ENCODE data around the gene C15orf39. TPM values are rescaled to one million over a fixed set of nuclear protein-coding genes. Genes with fewer than 3 reads are reported as not detected.
A peak's percentile ranks its signal among the peaks of the same experiment; 100 is the strongest.

The C15orf39 gene
- total and polyA plus RNA-seq, 2 of the 13 experiments (the other 11 are each of a cell fraction or from before 2014, with no cell fraction given): 6.2 to 13.5 TPM

GRCh38 chr15:75198560-75199356 is 2.9 kb upstream of the C15orf39 start (continued):
- TF ChIP-seq ATF2 (CRISPR knock-in tag; IDR thresholded peaks at IDR 0.05): 0 out of 2 replicates have a peak, but pooled peaks have one; percentile 28
- TF ChIP-seq, protein P1, sequence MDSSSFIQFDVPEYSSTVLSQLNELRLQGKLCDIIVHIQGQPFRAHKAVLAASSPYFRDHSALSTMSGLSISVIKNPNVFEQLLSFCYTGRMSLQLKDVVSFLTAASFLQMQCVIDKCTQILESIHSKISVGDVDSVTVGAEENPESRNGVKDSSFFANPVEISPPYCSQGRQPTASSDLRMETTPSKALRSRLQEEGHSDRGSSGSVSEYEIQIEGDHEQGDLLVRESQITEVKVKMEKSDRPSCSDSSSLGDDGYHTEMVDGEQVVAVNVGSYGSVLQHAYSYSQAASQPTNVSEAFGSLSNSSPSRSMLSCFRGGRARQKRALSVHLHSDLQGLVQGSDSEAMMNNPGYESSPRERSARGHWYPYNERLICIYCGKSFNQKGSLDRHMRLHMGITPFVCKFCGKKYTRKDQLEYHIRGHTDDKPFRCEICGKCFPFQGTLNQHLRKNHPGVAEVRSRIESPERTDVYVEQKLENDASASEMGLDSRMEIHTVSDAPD (CRISPR knock-in tag; IDR thresholded peaks at IDR 0.05): no peak
- TF ChIP-seq ZNF703 (CRISPR knock-in tag; IDR thresholded peaks at IDR 0.05; ENCODE audit: borderline replicate concordance): no peak
- TF ChIP-seq DMAP1 (CRISPR knock-in tag; IDR thresholded peaks at IDR 0.05): no peak
- no peak for TF ChIP-seq ARNT (IDR thresholded peaks at IDR 0.05)
- TF ChIP-seq ZMYM3 (CRISPR knock-in tag; IDR thresholded peaks at IDR 0.05): peak; percentile 56
- 0 out of 2 replicates have a peak, but pooled peaks have one; percentile 47 for TF ChIP-seq ZNF335 (CRISPR knock-in tag; IDR thresholded peaks at IDR 0.05)
- no peak for TF ChIP-seq HNF4A (CRISPR knock-in tag; IDR thresholded peaks at IDR 0.05)
- peak; percentile 66 for TF ChIP-seq ZBTB38 (CRISPR knock-in tag; IDR thresholded peaks at IDR 0.05)
- TF ChIP-seq NFYB (CRISPR knock-in tag; IDR thresholded peaks at IDR 0.05): peak; percentile 90
- TF ChIP-seq KLF15 (CRISPR knock-in tag; IDR thresholded peaks at IDR 0.05; ENCODE audit: borderline replicate concordance): no peak
- TF ChIP-seq ZNF879 (CRISPR knock-in tag; IDR thresholded peaks at IDR 0.05): no peak
- TF ChIP-seq TBX2 (CRISPR knock-in tag; IDR thresholded peaks at IDR 0.05; ENCODE audit: borderline replicate concordance): 0 out of 2 replicates have a peak, but pooled peaks have one; percentile 33
- no peak for TF ChIP-seq ZNF572 (CRISPR knock-in tag; IDR thresholded peaks at IDR 0.05)
- no peak for TF ChIP-seq MXD3 (CRISPR knock-in tag; IDR thresholded peaks at IDR 0.05)
- no peak for TF ChIP-seq ZNF746 (CRISPR knock-in tag; IDR thresholded peaks at IDR 0.05)
- no peak for TF ChIP-seq ZNF546 (CRISPR knock-in tag; conservative IDR thresholded peaks at IDR 0.05)
- TF ChIP-seq BCL3 (CRISPR knock-in tag; IDR thresholded peaks at IDR 0.05): no peak
- no peak for TF ChIP-seq DPF2 (CRISPR knock-in tag; IDR thresholded peaks at IDR 0.05; ENCODE audit: borderline replicate concordance, low read depth)
- no peak for TF ChIP-seq ZNF768 (CRISPR knock-in tag; IDR thresholded peaks at IDR 0.05)
- peak in 1 of 2 experiments; percentile 81; a peak in 2 of 4 replicates for TF ChIP-seq POLR2A (IDR thresholded peaks at IDR 0.05; ENCODE audit: insufficient read depth in 1 of 2, low read depth in 2 of 2, low read length in 2 of 2)
- TF ChIP-seq ZNF614 (CRISPR knock-in tag; IDR thresholded peaks at IDR 0.05; ENCODE audit: borderline replicate concordance): peak; percentile 67
- no peak for TF ChIP-seq THRA (CRISPR knock-in tag; IDR thresholded peaks at IDR 0.05; ENCODE audit: borderline replicate concordance)
- TF ChIP-seq TGIF2 (CRISPR knock-in tag; IDR thresholded peaks at IDR 0.05): no peak
- TF ChIP-seq MEF2D (CRISPR knock-in tag; IDR thresholded peaks at IDR 0.05): no peak
- TF ChIP-seq EED (CRISPR knock-in tag; IDR thresholded peaks at IDR 0.05): no peak

Data from HepG2 (cell line).